ENCODE measurements around the gene PDX1. TPM values are rescaled to one million over a fixed set of nuclear protein-coding genes. Genes with fewer than 3 reads are reported as not detected.

Gene PDX1
- total RNA-seq, 2 donors from 2014 or later, result 6.5 to 25.1 TPM

GRCh38 chr13:27965343-27965739 lies 45.5 kb downstream of the PDX1 start:
- WGBS, 2 donors, result 53 to 63% methylated on average over 7 of the region's 7 CpGs
- intact Hi-C loops (cut with DNase I), result no loop called here

GRCh38 chr13:27965740-27966640 lies 46.2 kb downstream of the PDX1 start:
- peaks cover 0 to 13% of the 10 kb centered on the region in 2 donors for H3K27me3 ChIP-seq
- peak in 2 of 4 donors; percentile 37 for DNase-seq
- intact Hi-C loops (cut with DNase I), result no loop called here
- peaks cover 52% of the 10 kb centered on the region for H3K4me1 ChIP-seq
- ATAC-seq, result no peak
- H3K27ac ChIP-seq, result peak overlapping the region; percentile 12 to 76 (median 73)
- 48 to 59% methylated on average over 31 to 45 of the region's 45 CpGs for WGBS, 2 donors
- no peaks in the 10 kb centered on the region for H3K36me3 ChIP-seq (replicated peaks in 1 of 2; ENCODE audit: insufficient read depth in 1 of 2, low read depth in 2 of 2)
- no peak for TF ChIP-seq POLR2A (IDR thresholded peaks at IDR 0.05)
- TF ChIP-seq CTCF (IDR thresholded peaks at IDR 0.05), result no peak
- H3K9me3 ChIP-seq, result no peaks in the 10 kb centered on the region
- H3K4me3 ChIP-seq, result no peak overlapping the region

More at GRCh38 chr13:27965343-27965739, 45.5 kb downstream of the PDX1 start:
- Histone ChIP-seq H3K4me1 (peaks cover 57% of the 10 kb centered on the region), H3K36me3 (replicated peaks in 1 of 2; ENCODE audit: insufficient read depth in 1 of 2, low read depth in 2 of 2) (no peaks in the 10 kb centered on the region), H3K27ac (peak overlapping the region; percentile 12 to 76 (median 73)), H3K4me3 (no peak overlapping the region), H3K9me3 (no peaks in the 10 kb centered on the region), H3K27me3 (peaks cover 0 to 13% of the 10 kb centered on the region in 2 donors)
- TF ChIP-seq CTCF (IDR thresholded peaks at IDR 0.05) (no peak), POLR2A (IDR thresholded peaks at IDR 0.05) (no peak)
- ATAC-seq, result no peak
- no peak for DNase-seq

GRCh38 chr13:27966641-27967202 lies 46.9 kb downstream of the PDX1 start:
- peaks cover 0 to 13% of the 10 kb centered on the region in 2 donors for H3K27me3 ChIP-seq
- peak overlapping the region in 3 of 4 donors; percentile 72 to 76 (median 74) for H3K27ac ChIP-seq

GRCh38 chr13:27967203-27967735 lies 47.5 kb downstream of the PDX1 start:
- DNase-seq (no peak), ATAC-seq (no peak)
- Histone ChIP-seq H3K4me1 (peaks cover 39% of the 10 kb centered on the region), H3K27ac (peak overlapping the region in 3 of 4 donors; percentile 72 to 76 (median 74)), H3K4me3 (peak overlapping the region in 1 of 2 donors; percentile 18), H3K27me3 (peaks cover 0 to 13% of the 10 kb centered on the region in 2 donors), H3K36me3 (replicated peaks in 1 of 2; ENCODE audit: insufficient read depth in 1 of 2, low read depth in 2 of 2) (no peaks in the 10 kb centered on the region), H3K9me3 (no peaks in the 10 kb centered on the region)
- intact Hi-C loops (cut with DNase I), result no loop called here
- 29 to 35% methylated on average over 15 to 17 of the region's 18 CpGs for WGBS, 2 donors
- TF ChIP-seq CTCF (IDR thresholded peaks at IDR 0.05) (no peak), POLR2A (IDR thresholded peaks at IDR 0.05) (peak in 2 of 3 donors; percentile 25 to 31)

More at GRCh38 chr13:27966641-27967202, 46.9 kb downstream of the PDX1 start:
- intact Hi-C loops (cut with DNase I), result no loop called here
- no peak for DNase-seq
- 34 to 49% methylated on average over 13 to 34 of the region's 38 CpGs for WGBS, 2 donors
- H3K4me1 ChIP-seq, result peaks cover 44% of the 10 kb centered on the region
- H3K36me3 ChIP-seq (replicated peaks in 1 of 2; ENCODE audit: insufficient read depth in 1 of 2, low read depth in 2 of 2), result no peaks in the 10 kb centered on the region
- TF ChIP-seq POLR2A (IDR thresholded peaks at IDR 0.05) (no peak), CTCF (IDR thresholded peaks at IDR 0.05) (no peak)
- no peak overlapping the region for H3K4me3 ChIP-seq
- ATAC-seq, result no peak
- H3K9me3 ChIP-seq, result no peaks in the 10 kb centered on the region
